H9 (cell line): ENCODE measurements around the gene KIF14. TPM values are rescaled to one million over a fixed set of nuclear protein-coding genes. Genes with fewer than 3 reads are reported as not detected.

Source experiments
- DNase-seq: peaks from one replicate; pipeline ENCODE4 v3.0.0-alpha.2; 2017
- H2AFZ ChIP-seq: one replicate; pipeline ENCODE4 v1.6.1; 2013; ENCODE audit warnings: mild to moderate bottlenecking, low read length, control low read depth, moderate library complexity
- H2AK5ac ChIP-seq: 2 replicates; pipeline ENCODE4 v1.6.1; 2013; ENCODE audit warnings: low read length, control low read depth, mixed read lengths; ENCODE audit not compliant: insufficient read length
- H2BK120ac ChIP-seq: one replicate; pipeline ENCODE4 v1.6.1; 2013; ENCODE audit warnings: low read depth, mild to moderate bottlenecking, low read length, control low read depth, inconsistent platforms; ENCODE audit not compliant: poor library complexity, severe bottlenecking
- H2BK12ac ChIP-seq: 2 replicates; pipeline ENCODE4 v1.6.1; 2013; ENCODE audit warnings: low read length, control low read depth, mixed read lengths, low read depth; ENCODE audit not compliant: insufficient read length
- H2BK15ac ChIP-seq: 2 replicates; pipeline ENCODE4 v1.6.1; 2013; ENCODE audit warnings: low read depth, low read length, control low read depth
- H2BK20ac ChIP-seq: one replicate; pipeline ENCODE4 v1.6.1; 2013; ENCODE audit warnings: low read depth, mild to moderate bottlenecking, low read length, control low read depth, inconsistent platforms; ENCODE audit not compliant: poor library complexity, severe bottlenecking
- H2BK5ac ChIP-seq: 2 replicates; pipeline ENCODE4 v1.6.1; 2013; ENCODE audit warnings: low read length, control low read depth, mixed read lengths; ENCODE audit not compliant: insufficient read length
- H3K14ac ChIP-seq: 2 replicates; pipeline ENCODE4 v1.6.1; 2013; ENCODE audit warnings: low read length, control low read depth; ENCODE audit not compliant: insufficient read depth
- H3K18ac ChIP-seq: 2 replicates; pipeline ENCODE4 v1.6.1; 2013; ENCODE audit warnings: low read depth, mild to moderate bottlenecking, mixed read lengths, low read length, control low read depth; ENCODE audit not compliant: insufficient read length
- H3K23ac ChIP-seq: 2 replicates; pipeline ENCODE4 v1.6.1; 2013; ENCODE audit warnings: low read length, control low read depth, mixed read lengths, low read depth; ENCODE audit not compliant: insufficient read length
- H3K23me2 ChIP-seq: 2 replicates; pipeline ENCODE4 v1.6.1; 2013; ENCODE audit warnings: low read depth, mild to moderate bottlenecking, mixed read lengths, low read length, control low read depth; ENCODE audit not compliant: insufficient read length, poor library complexity, severe bottlenecking
- H3K27ac ChIP-seq: 2 replicates; pipeline ENCODE4 v1.5.1; 2013; ENCODE audit warnings: low read length, control low read depth, mixed read lengths, low read depth; ENCODE audit not compliant: insufficient read length
- H3K27me3 ChIP-seq: 2 replicates; pipeline ENCODE4 v1.6.1; 2013; ENCODE audit warnings: low read length, control low read depth, inconsistent platforms; ENCODE audit not compliant: insufficient read depth
- H3K4ac ChIP-seq: 2 replicates; pipeline ENCODE4 v1.6.1; 2013; ENCODE audit warnings: low read depth, mild to moderate bottlenecking, control low read depth, inconsistent platforms, low read length, moderate library complexity
- H3K4me1 ChIP-seq: 2 replicates; pipeline ENCODE4 v1.6.1; 2013; ENCODE audit warnings: low read length, control low read depth, inconsistent platforms; ENCODE audit not compliant: insufficient read depth
- H3K4me2 ChIP-seq: 2 replicates; pipeline ENCODE4 v1.6.1; 2013; ENCODE audit warnings: low read length, control low read depth, mixed read lengths; ENCODE audit not compliant: insufficient read length, insufficient read depth
- H3K56ac ChIP-seq: 2 replicates; pipeline ENCODE4 v1.6.1; 2013; ENCODE audit warnings: low read depth, mild to moderate bottlenecking, mixed read lengths, low read length, control low read depth; ENCODE audit not compliant: insufficient read length
- H3K79me1 ChIP-seq: 2 replicates; pipeline ENCODE4 v1.6.1; 2013; ENCODE audit warnings: low read depth, mild to moderate bottlenecking, moderate library complexity, low read length, control low read depth, inconsistent platforms; ENCODE audit not compliant: insufficient read depth, poor library complexity, severe bottlenecking
- H3K79me2 ChIP-seq: 2 replicates; pipeline ENCODE4 v1.6.1; 2013; ENCODE audit warnings: low read length, control low read depth, inconsistent platforms; ENCODE audit not compliant: insufficient read depth
- H3K9ac ChIP-seq: 2 replicates; pipeline ENCODE4 v1.6.1; 2013; ENCODE audit warnings: low read length, control low read depth, mixed read lengths; ENCODE audit not compliant: insufficient read length; ENCODE audit errors: extremely low read depth
- H3K9me3 ChIP-seq: one replicate; pipeline ENCODE4 v1.6.1; 2013; ENCODE audit warnings: low read depth, low read length, inconsistent platforms; ENCODE audit not compliant: control insufficient read depth
- H3T11ph ChIP-seq: one replicate; pipeline ENCODE4 v1.6.1; 2013; ENCODE audit warnings: mild to moderate bottlenecking, low read length, control low read depth, inconsistent platforms
- H4K20me1 ChIP-seq: one replicate; pipeline ENCODE4 v1.6.1; 2013; ENCODE audit not compliant: control insufficient read depth, insufficient read length, insufficient read depth
- H4K5ac ChIP-seq: 2 replicates; pipeline ENCODE4 v1.6.1; 2013; ENCODE audit warnings: low read depth, mild to moderate bottlenecking, mixed read lengths, low read length, control low read depth; ENCODE audit not compliant: insufficient read length
- H4K8ac ChIP-seq: replicated peaks from 2 replicates; pipeline ENCODE4 v1.6.1; 2013; ENCODE audit warnings: low read length, control low read depth, mixed read lengths, low read depth; ENCODE audit not compliant: insufficient read length
- H4K91ac ChIP-seq: 2 replicates; pipeline ENCODE4 v1.6.1; 2013; ENCODE audit warnings: low read depth, mild to moderate bottlenecking, moderate library complexity, mixed read lengths, low read length, control low read depth; ENCODE audit not compliant: insufficient read length
- H3K27ac Mint-ChIP-seq, 3 experiments: 2 replicates in 2 of 3; 3 replicates in 1 of 3; pipeline ENCODE4 v1.8.0; 2020 to 2021; ENCODE audit warnings: mixed read lengths in 3 of 3, mild to moderate bottlenecking in 1 of 3, moderate library complexity in 1 of 3
- H3K27me3 Mint-ChIP-seq: 2 replicates; pipeline ENCODE4 v1.8.0; 2021; ENCODE audit warnings: low read depth, mild to moderate bottlenecking, moderate library complexity, mixed read lengths
- H3K36me3 Mint-ChIP-seq, 3 experiments: 2 replicates in 2 of 3; 3 replicates in 1 of 3; pipeline ENCODE4 v1.8.0; 2020 to 2021; ENCODE audit warnings: low read depth in 3 of 3, mixed read lengths in 3 of 3; ENCODE audit not compliant: insufficient read depth in 1 of 3
- H3K4me1 Mint-ChIP-seq, 2 experiments: 2 replicates each; pipeline ENCODE4 v1.8.0; 2020; ENCODE audit warnings: mixed read lengths in 2 of 2
- H3K4me3 Mint-ChIP-seq, 2 experiments: 2 replicates in 1 of 2; 3 replicates in 1 of 2; pipeline ENCODE4 v1.8.0; 2020 to 2021; ENCODE audit warnings: mild to moderate bottlenecking in 2 of 2, mixed read lengths in 2 of 2, moderate library complexity in 1 of 2
- H3K9me3 Mint-ChIP-seq, 2 experiments: 2 replicates in 1 of 2; 3 replicates in 1 of 2; pipeline ENCODE4 v1.8.0; 2020; ENCODE audit warnings: mild to moderate bottlenecking in 2 of 2, mixed read lengths in 2 of 2, moderate library complexity in 1 of 2
- WGBS: extraction: QIAGEN DNeasy Blood & Tissue Kit; methylation state at CpG from one replicate; pipeline ENCODE4 v1.1.7; 2013; ENCODE audit warnings: missing lambda C conversion rate, low lambda C conversion rate, mixed read lengths; ENCODE audit not compliant: insufficient read length; ENCODE audit errors: extremely low coverage; 5-methylcytosine and 5-hydroxymethylcytosine counted together
- total RNA-seq: library from RNA; stranded (reverse); gene quantifications from 2 replicates; pipeline ENCODE4 v1.2.1, GENCODE V29; 2021
- TF ChIP-seq, protein P1 (sequence below): fragments of 200-600 bp; sonication (generic); conservative IDR thresholded peaks from 3 replicates; pipeline ENCODE4 v1.8.0; 2021; ENCODE audit warnings: antibody characterized with exemption, mild to moderate bottlenecking

KIF14 gene
- total RNA-seq, 1 experiment from 2014 or later, result 18.2 TPM

- Histone ChIP-seq H4K20me1 (no peaks in the 10 kb centered on the region), H3K79me1 (no peaks in the 10 kb centered on the region), H3K23me2 (no peaks in the 10 kb centered on the region), H3K14ac (no peak overlapping the region), H2AFZ (no peak overlapping the region), H2BK15ac (no peak overlapping the region), H2BK12ac (no peak overlapping the region), H2BK5ac (no peak overlapping the region), H3K79me2 (no peaks in the 10 kb centered on the region), H3K4me2 (no peak overlapping the region), H3T11ph (no peak overlapping the region), H3K9ac (no peak overlapping the region), H4K5ac (no peak overlapping the region), H4K91ac (no peak overlapping the region), H3K18ac (no peak overlapping the region), H3K4me1 (no peaks in the 10 kb centered on the region), H2BK120ac (no peak overlapping the region), H3K27ac (no peak overlapping the region), H2AK5ac (no peak overlapping the region), H3K27me3 (no peaks in the 10 kb centered on the region), H3K9me3 (no peaks in the 10 kb centered on the region), H2BK20ac (no peak overlapping the region), H3K56ac (no peak overlapping the region), H4K8ac (no peak overlapping the region), H3K23ac (no peak overlapping the region), H3K4ac (no peak overlapping the region)
- DNase-seq, result no peak
- peaks cover 4% of the 10 kb centered on the region in 2 experiments for H3K4me1 Mint-ChIP-seq
- H3K27me3 Mint-ChIP-seq, result no peaks in the 10 kb centered on the region
- no CpG with 5 or more reads among the region's 1 CpG for WGBS
- H3K27ac Mint-ChIP-seq, result no peak overlapping the region
- H3K4me3 Mint-ChIP-seq, result no peak overlapping the region; a peak in 1 of 5 replicates
- no peaks in the 10 kb centered on the region for H3K36me3 Mint-ChIP-seq
- no peaks in the 10 kb centered on the region for H3K9me3 Mint-ChIP-seq
- TF ChIP-seq, protein P1, sequence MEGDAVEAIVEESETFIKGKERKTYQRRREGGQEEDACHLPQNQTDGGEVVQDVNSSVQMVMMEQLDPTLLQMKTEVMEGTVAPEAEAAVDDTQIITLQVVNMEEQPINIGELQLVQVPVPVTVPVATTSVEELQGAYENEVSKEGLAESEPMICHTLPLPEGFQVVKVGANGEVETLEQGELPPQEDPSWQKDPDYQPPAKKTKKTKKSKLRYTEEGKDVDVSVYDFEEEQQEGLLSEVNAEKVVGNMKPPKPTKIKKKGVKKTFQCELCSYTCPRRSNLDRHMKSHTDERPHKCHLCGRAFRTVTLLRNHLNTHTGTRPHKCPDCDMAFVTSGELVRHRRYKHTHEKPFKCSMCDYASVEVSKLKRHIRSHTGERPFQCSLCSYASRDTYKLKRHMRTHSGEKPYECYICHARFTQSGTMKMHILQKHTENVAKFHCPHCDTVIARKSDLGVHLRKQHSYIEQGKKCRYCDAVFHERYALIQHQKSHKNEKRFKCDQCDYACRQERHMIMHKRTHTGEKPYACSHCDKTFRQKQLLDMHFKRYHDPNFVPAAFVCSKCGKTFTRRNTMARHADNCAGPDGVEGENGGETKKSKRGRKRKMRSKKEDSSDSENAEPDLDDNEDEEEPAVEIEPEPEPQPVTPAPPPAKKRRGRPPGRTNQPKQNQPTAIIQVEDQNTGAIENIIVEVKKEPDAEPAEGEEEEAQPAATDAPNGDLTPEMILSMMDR, result no peak
Observed at GRCh38 chr1:200540281-200540680, 80.3 kb downstream of the KIF14 start.
